ENCODE results near the gene LMOD1.

DNA sequence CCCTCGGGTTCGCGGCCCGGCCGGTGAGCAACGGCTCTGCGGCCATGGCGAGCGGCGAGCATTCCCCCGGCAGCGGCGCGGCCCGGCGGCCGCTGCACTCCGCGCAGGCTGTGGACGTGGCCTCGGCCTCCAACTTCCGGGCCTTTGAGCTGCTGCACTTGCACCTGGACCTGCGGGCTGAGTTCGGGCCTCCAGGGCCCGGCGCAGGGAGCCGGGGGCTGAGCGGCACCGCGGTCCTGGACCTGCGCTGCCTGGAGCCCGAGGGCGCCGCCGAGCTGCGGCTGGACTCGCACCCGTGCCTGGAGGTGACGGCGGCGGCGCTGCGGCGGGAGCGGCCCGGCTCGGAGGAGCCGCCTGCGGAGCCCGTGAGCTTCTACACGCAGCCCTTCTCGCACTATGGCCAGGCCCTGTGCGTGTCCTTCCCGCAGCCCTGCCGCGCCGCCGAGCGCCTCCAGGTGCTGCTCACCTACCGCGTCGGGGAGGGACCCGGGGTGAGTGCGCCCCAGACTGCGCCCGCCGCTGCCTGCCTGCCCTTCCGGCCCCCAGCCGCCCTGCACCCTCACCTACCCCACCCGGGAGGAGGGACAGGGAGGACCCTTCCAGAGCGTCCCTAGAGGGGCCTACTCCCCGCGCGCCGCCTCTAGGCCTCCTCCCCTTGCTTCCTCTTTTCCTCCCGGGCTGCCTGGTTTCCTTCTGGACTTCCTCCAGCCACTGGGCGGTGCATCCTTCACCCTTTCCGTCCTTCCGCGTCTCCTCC is 36.5 kb upstream of the LMOD1 start, which contains the start of gene RNPEP:
- peak; percentile 54 to 71 for TF ChIP-seq POLR2A (IDR thresholded peaks at IDR 0.05)
- TF ChIP-seq, protein P1, sequence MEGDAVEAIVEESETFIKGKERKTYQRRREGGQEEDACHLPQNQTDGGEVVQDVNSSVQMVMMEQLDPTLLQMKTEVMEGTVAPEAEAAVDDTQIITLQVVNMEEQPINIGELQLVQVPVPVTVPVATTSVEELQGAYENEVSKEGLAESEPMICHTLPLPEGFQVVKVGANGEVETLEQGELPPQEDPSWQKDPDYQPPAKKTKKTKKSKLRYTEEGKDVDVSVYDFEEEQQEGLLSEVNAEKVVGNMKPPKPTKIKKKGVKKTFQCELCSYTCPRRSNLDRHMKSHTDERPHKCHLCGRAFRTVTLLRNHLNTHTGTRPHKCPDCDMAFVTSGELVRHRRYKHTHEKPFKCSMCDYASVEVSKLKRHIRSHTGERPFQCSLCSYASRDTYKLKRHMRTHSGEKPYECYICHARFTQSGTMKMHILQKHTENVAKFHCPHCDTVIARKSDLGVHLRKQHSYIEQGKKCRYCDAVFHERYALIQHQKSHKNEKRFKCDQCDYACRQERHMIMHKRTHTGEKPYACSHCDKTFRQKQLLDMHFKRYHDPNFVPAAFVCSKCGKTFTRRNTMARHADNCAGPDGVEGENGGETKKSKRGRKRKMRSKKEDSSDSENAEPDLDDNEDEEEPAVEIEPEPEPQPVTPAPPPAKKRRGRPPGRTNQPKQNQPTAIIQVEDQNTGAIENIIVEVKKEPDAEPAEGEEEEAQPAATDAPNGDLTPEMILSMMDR (IDR thresholded peaks at IDR 0.05): peak in 2 of 5 experiments; percentile 42 to 57
